Right atrium auricular region (tissue), 2 donors: ENCODE measurements around the gene ASXL3. TPM values are rescaled to one million over a fixed set of nuclear protein-coding genes. Genes with fewer than 3 reads are reported as not detected.

Experiments
- DNase-seq: peaks from one replicate; pipeline ENCODE4 v3.0.0-alpha.2; 2019; ENCODE audit warnings: low spot score
- H3K27ac ChIP-seq, 2 donors: fragments of 200-600 bp; sonication (generic); 1 replicate in 1 of 2; 2 replicates in 1 of 2; pipeline ENCODE4 v1.5.1; 2016 to 2019
- H3K27me3 ChIP-seq, 2 donors: fragments of 200-600 bp; sonication (generic); one replicate each; pipeline versions ENCODE4 v1.5.1 to v1.6.0; 2017 to 2019
- H3K36me3 ChIP-seq: fragments of 200-600 bp; sonication (generic); one replicate; pipeline ENCODE4 v1.5.1; 2016
- H3K4me1 ChIP-seq, 2 donors: fragments of 200-600 bp; sonication (generic); one replicate each; pipeline versions ENCODE4 v1.5.1 to v1.6.0; 2017 to 2019
- H3K4me3 ChIP-seq, 2 donors: fragments of 200-600 bp; sonication (generic); 1 replicate in 1 of 2; 2 replicates in 1 of 2; pipeline ENCODE4 v1.5.1; 2017 to 2019; ENCODE audit warnings: mild to moderate bottlenecking in 1 of 2, moderate library complexity in 1 of 2
- H3K9me3 ChIP-seq, 2 donors: fragments of 200-600 bp; sonication (generic); one replicate each; pipeline ENCODE4 v1.5.1; 2019
- total RNA-seq, 2 donors: library from RNA; depleted of rRNA; stranded (reverse); fragments of >200 nt; gene quantifications; one replicate each; pipeline ENCODE4 v1.1.0, GENCODE V29; 2016
- TF ChIP-seq, protein P1 (sequence below), 2 donors: fragments of 200-600 bp; sonication (generic); IDR thresholded peaks; one replicate each; pipeline ENCODE4 v1.5.1; 2019; ENCODE audit warnings: antibody characterized with exemption in 2 of 2

ASXL3 gene
- total RNA-seq, 2 donors from 2014 or later: 2.6 to 4.8 TPM

DNA sequence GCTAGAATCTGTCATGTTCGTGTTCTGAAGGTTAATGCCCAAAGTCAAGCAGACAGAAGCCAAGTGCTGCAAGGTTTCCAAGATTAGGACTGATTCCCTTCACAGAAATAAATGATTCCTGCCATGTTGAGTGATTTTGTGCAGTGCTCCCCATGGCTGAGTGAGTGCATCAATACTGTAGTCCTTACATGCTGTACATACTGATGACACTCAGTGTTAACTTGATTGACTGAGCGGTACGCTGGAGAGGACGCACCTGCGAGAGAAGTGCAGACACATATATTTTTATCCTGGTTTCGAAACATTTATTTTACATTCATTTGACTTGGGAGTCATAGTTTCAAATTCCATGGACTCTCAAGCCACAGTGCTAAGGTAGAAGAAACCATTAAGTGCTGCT, 92.0 kb downstream of the ASXL3 start:
- Histone ChIP-seq H3K9me3 (no peaks in the 10 kb centered on the region), H3K4me3 (no peak overlapping the region), H3K36me3 (no peaks in the 10 kb centered on the region), H3K27me3 (no peaks in the 10 kb centered on the region), H3K27ac (no peak overlapping the region), H3K4me1 (no peaks in the 10 kb centered on the region)
- no peak for DNase-seq
- TF ChIP-seq, protein P1, sequence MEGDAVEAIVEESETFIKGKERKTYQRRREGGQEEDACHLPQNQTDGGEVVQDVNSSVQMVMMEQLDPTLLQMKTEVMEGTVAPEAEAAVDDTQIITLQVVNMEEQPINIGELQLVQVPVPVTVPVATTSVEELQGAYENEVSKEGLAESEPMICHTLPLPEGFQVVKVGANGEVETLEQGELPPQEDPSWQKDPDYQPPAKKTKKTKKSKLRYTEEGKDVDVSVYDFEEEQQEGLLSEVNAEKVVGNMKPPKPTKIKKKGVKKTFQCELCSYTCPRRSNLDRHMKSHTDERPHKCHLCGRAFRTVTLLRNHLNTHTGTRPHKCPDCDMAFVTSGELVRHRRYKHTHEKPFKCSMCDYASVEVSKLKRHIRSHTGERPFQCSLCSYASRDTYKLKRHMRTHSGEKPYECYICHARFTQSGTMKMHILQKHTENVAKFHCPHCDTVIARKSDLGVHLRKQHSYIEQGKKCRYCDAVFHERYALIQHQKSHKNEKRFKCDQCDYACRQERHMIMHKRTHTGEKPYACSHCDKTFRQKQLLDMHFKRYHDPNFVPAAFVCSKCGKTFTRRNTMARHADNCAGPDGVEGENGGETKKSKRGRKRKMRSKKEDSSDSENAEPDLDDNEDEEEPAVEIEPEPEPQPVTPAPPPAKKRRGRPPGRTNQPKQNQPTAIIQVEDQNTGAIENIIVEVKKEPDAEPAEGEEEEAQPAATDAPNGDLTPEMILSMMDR (IDR thresholded peaks at IDR 0.05): no peak

DNA sequence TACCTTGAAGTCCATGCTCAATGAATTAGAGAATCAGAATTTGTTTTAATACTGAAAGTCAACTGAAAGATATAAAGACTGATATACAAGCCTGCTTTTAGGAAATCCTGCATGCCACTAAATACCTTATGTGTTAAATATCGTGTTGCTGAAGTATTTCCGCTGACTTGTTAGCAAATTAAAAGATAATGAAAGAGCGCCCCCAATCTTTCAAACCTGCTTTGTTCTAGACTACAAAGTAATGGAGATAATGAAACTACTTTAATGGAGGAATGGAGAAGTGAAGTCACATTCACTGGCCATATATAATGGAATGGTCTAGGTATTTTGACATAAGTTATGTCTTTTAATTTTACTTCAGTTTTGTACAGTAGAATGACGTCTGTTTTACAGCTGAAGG, 95.7 kb downstream of the ASXL3 start:
- no peak for DNase-seq
- Histone ChIP-seq H3K4me3 (no peak overlapping the region), H3K27me3 (no peaks in the 10 kb centered on the region), H3K9me3 (no peaks in the 10 kb centered on the region), H3K4me1 (no peaks in the 10 kb centered on the region), H3K27ac (no peak overlapping the region), H3K36me3 (no peaks in the 10 kb centered on the region)
- TF ChIP-seq, protein P1 (IDR thresholded peaks at IDR 0.05): no peak

DNA sequence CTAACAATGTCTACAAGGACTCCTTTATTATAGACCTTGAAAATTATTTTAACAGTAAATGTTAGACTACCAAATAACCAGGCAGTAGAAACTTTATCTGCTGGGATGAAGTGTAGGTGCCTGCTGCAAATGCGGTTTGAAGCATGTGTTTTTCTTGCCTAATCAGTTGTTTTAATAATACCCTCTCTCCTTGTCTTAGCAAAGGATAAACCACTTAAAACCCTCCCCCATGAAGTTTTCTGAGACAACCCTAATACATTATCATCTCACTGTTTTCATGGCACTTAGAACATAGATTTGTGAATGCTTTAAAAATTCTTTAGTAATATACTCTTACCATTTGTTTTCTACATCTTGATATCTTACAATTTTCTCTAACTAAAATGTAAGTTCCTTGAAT, 98.6 kb downstream of the ASXL3 start:
- no peak for DNase-seq
- H3K36me3 ChIP-seq: no peaks in the 10 kb centered on the region
- no peaks in the 10 kb centered on the region for H3K4me1 ChIP-seq
- H3K27ac ChIP-seq: no peak overlapping the region
- H3K9me3 ChIP-seq: no peaks in the 10 kb centered on the region
- H3K4me3 ChIP-seq: no peak overlapping the region
- no peaks in the 10 kb centered on the region for H3K27me3 ChIP-seq
- TF ChIP-seq, protein P1 (IDR thresholded peaks at IDR 0.05): no peak

DNA sequence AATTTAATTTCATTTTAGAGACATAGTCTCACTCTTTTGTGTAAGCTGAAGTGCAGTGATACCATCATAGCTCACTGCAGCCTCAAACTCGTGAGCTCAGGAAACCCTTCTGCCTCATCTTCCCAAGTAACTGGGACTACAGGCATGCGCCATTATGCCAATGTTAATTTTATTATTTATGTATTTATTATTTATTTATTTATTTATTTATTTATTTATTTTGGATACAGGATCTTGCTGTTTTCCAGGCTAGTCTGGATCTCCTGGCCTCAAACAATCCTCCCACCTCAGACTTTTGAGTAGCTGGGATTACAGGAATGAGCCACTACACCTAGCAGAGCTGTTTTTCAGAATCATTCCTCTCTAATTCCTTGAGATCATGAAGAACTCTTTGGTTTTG, 99.9 kb downstream of the ASXL3 start:
- H3K4me3 ChIP-seq: no peak overlapping the region

DNA sequence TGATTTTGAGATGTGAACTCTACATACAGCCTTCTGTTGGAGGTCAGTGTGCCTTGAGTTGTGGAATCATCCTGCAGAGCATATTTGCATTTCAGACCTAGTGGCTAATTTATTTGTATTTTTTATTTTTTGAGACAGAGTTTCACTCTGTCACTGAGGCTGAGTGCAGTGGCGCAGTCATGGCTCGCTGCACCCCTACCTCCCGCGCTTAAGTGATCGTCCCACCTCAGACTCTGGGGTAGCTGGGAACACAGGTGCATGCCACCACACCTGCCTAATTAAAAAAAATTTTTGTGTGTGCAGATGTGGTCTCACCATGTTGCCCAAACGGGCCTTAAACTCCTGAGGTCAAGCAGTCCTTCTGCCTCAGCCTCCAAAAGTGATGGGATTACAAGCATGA, 104.4 kb downstream of the ASXL3 start:
- H3K4me3 ChIP-seq: no peak overlapping the region
- H3K9me3 ChIP-seq: no peaks in the 10 kb centered on the region
- TF ChIP-seq, protein P1 (IDR thresholded peaks at IDR 0.05): no peak
- DNase-seq: no peak
- no peaks in the 10 kb centered on the region for H3K27me3 ChIP-seq
- no peaks in the 10 kb centered on the region for H3K36me3 ChIP-seq
- H3K27ac ChIP-seq: no peak overlapping the region
- no peaks in the 10 kb centered on the region for H3K4me1 ChIP-seq

More for the DNA sequence above, 99.9 kb downstream of the ASXL3 start:
- DNase-seq: no peak
- H3K4me1 ChIP-seq: no peaks in the 10 kb centered on the region
- H3K27ac ChIP-seq: no peak overlapping the region
- no peaks in the 10 kb centered on the region for H3K27me3 ChIP-seq
- TF ChIP-seq, protein P1 (IDR thresholded peaks at IDR 0.05): no peak
- no peaks in the 10 kb centered on the region for H3K36me3 ChIP-seq
- H3K9me3 ChIP-seq: no peaks in the 10 kb centered on the region

DNA sequence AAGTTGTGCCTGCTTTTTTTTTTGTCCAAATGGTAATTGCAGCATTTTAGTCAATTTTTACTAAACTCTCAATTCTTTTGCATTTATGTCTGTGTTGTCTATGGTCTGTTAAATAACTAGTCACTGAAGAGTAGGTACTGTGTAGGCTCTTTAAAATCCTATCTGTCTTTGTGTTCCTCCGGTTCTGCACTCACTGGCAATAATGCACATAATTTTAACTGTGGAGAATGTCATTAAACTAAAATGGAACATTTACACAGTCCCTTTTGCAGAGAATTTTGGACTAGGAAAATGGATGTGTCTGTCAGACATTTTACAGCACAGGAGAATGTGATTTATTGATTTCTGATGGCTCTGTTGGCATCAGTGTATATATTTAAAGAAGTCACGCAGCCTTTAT, 116.6 kb downstream of the ASXL3 start:
- no peak overlapping the region for H3K27ac ChIP-seq
- no peaks in the 10 kb centered on the region for H3K27me3 ChIP-seq
- no peaks in the 10 kb centered on the region for H3K9me3 ChIP-seq
- H3K36me3 ChIP-seq: no peaks in the 10 kb centered on the region
- no peak for DNase-seq
- TF ChIP-seq, protein P1 (IDR thresholded peaks at IDR 0.05): no peak
- no peak overlapping the region for H3K4me3 ChIP-seq
- no peaks in the 10 kb centered on the region for H3K4me1 ChIP-seq
